Activated T-helper 1 cell treated with anti-CD3 and anti-CD28 coated beads, Interleukin-12 subunit alpha, Interleukin-12 subunit beta, Interleukin-2, Interleukin-4 antibody, amounts not matched to agents 30 ng/mL and 10 ng/mL and 1 ng/mL, durations not matched to agents 14 hours and 24 hours and 36 hours (primary cell): Measurements from ENCODE around the gene TENM4. TPM values are rescaled to one million over a fixed set of nuclear protein-coding genes. Genes with fewer than 3 reads are reported as not detected.

ENCODE experiments used
- DNase-seq: peaks from one replicate; pipeline ENCODE4 v3.0.0; 2021; ENCODE audit warnings: low spot score
- H3K27ac Mint-ChIP-seq: one replicate; pipeline ENCODE4 v1.8.0; 2021; ENCODE audit warnings: mild to moderate bottlenecking, mixed read lengths
- H3K27me3 Mint-ChIP-seq: one replicate; pipeline ENCODE4 v1.8.0; 2022; ENCODE audit warnings: mild to moderate bottlenecking, moderate library complexity, mixed read lengths; ENCODE audit not compliant: insufficient read depth
- H3K36me3 Mint-ChIP-seq: one replicate; pipeline ENCODE4 v1.8.0; 2021; ENCODE audit warnings: low read depth, mixed read lengths
- H3K4me1 Mint-ChIP-seq: one replicate; pipeline ENCODE4 v1.8.0; 2021; ENCODE audit warnings: low read depth, mixed read lengths
- H3K4me3 Mint-ChIP-seq: one replicate; pipeline ENCODE4 v1.8.0; 2021; ENCODE audit warnings: mild to moderate bottlenecking, moderate library complexity, mixed read lengths
- H3K9me3 Mint-ChIP-seq: one replicate; pipeline ENCODE4 v1.8.0; 2021; ENCODE audit warnings: mixed read lengths
- intact Hi-C: fragments of 100-400 bp; cut with micrococcal nuclease; formaldehyde crosslinking; loops from one replicate; pipeline ENCODE4 v1.15.1; 2024
- total RNA-seq: library from RNA; stranded (reverse); gene quantifications from 2 replicates; pipeline ENCODE4 v1.2.3, GENCODE V29; 2022

Gene TENM4
- 0.03 TPM in 1 of 2 replicates, not detected in the other for total RNA-seq

DNA sequence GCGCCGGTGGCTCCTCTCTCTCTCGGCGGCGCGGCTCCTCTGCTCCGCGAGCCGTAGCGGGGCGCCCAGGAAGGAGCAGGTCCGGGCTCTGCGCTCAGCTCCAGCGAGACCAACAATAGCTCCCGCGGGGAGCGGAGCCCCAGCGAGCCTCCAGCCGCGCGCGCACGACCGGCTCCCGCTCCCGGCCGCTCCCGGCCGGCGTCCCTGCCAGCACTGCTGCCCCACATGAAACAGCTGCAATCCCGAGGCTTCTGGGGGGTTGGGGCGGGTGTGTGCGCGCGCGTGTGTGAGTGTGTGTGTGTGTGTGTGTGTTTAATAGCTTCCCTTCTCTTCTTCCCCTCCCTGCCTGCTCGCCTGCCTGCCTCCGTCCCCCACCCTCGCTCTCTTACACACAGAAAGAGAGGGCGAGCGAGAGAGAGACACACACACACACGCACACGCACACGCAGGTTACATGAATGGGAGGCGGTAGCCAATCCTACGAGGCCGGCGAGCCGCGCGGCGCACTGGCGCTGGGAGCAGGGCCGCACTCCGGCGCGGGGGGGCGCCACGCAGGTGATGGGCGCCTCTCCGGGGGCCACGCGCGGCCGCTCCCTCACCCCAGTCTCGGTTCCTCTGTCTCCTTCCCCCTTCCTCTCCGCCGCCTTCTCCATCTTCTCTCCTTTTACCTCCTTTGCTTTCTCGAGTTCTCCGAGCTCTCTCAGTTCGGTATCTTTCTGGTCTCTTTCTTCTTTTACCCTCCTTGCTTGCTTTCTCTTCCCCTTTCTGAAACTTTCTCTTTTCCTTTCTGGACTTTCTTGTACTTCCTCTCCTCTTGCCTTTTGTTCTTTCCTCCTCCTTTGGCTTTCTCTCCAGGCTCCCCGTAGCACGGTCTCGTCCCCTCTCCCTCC lies at the start of gene TENM4:
TSS of gene TENM4 (minus strand) at position 460 of the 890 bp plus-strand sequence. CDS start 371,086 bp downstream, outside the sequence.
- H3K4me1 Mint-ChIP-seq, result peaks cover 7% of the 10 kb centered on the region
- H3K27me3 Mint-ChIP-seq, result peaks cover 56% of the 10 kb centered on the region
- H3K27ac Mint-ChIP-seq, result peak within 1 kb of the TSS; percentile 83
- H3K4me3 Mint-ChIP-seq, result peak within 1 kb of the TSS; percentile 41
- intact Hi-C loops, result no loop called here
- H3K9me3 Mint-ChIP-seq, result no peaks in the 10 kb centered on the region
- no peak for DNase-seq
- H3K36me3 Mint-ChIP-seq, result no peaks in the 10 kb centered on the region

DNA sequence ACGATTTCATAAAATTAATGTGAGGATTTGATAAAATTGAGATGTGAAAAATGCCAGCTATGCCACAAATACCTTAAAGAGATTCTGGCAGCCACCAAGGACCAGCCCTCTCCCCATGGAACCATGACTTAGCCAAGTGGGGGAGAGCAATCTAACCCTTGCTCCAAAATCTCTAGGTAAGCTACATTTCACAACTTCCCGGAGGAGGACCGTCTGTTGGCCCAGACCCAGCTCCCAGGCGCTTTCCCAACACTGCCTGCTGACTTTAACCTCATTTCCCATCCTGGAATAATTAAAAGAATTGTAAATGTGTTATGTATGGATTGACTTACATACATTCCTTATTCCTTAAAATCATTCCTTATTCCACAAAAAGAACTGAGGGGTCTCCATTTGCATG lies 47.5 kb upstream of the TENM4 start:
- no peaks in the 10 kb centered on the region for H3K9me3 Mint-ChIP-seq
- intact Hi-C loops, result no loop called here
- no peaks in the 10 kb centered on the region for H3K36me3 Mint-ChIP-seq
- H3K4me1 Mint-ChIP-seq, result peaks cover 8% of the 10 kb centered on the region
- no peak overlapping the region for H3K27ac Mint-ChIP-seq
- H3K4me3 Mint-ChIP-seq, result no peak overlapping the region
- no peak for DNase-seq
- peaks cover 2% of the 10 kb centered on the region for H3K27me3 Mint-ChIP-seq

GRCh38 chr11:79487412-79487811 lies 46.6 kb upstream of the TENM4 start:
- Mint-ChIP-seq H3K9me3 (no peaks in the 10 kb centered on the region), H3K27ac (no peak overlapping the region), H3K4me3 (no peak overlapping the region), H3K27me3 (peaks cover 2% of the 10 kb centered on the region), H3K36me3 (no peaks in the 10 kb centered on the region), H3K4me1 (peaks cover 8% of the 10 kb centered on the region)
- no peak for DNase-seq
- intact Hi-C loops, result no loop called here

- Mint-ChIP-seq H3K27ac (no peak overlapping the region), H3K36me3 (no peaks in the 10 kb centered on the region), H3K9me3 (no peaks in the 10 kb centered on the region), H3K4me1 (peaks cover 8% of the 10 kb centered on the region), H3K4me3 (no peak overlapping the region), H3K27me3 (peaks cover 2% of the 10 kb centered on the region)
- intact Hi-C loops, result no loop called here
- no peak for DNase-seq
These were observed 45.6 kb upstream of the TENM4 start for GRCh38 chr11:79486242-79486984.

DNA sequence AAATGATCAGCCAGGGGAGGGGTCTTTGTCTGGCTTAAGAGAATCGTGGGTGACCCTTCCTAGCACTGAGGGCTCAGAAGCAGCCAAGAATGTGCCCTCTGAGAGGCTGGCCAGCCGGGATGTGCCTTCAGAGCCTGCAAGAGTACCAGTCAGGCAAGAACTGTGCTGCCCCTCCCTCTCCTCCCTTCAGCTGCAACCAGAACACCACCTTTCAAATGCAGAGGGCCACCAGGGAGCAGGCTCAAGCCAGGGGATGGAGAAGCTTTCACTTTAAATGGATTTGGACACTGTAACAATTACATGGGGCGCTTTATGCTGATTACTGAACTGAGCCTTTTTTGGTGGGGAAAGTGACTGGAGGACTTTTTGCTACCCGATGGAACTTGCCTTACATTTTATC lies 44.9 kb upstream of the TENM4 start:
- Mint-ChIP-seq H3K9me3 (no peaks in the 10 kb centered on the region), H3K27me3 (peaks cover 2% of the 10 kb centered on the region), H3K27ac (no peak overlapping the region), H3K4me1 (peaks cover 8% of the 10 kb centered on the region), H3K36me3 (no peaks in the 10 kb centered on the region), H3K4me3 (no peak overlapping the region)
- DNase-seq, result no peak
- intact Hi-C loops, result no loop called here

DNA sequence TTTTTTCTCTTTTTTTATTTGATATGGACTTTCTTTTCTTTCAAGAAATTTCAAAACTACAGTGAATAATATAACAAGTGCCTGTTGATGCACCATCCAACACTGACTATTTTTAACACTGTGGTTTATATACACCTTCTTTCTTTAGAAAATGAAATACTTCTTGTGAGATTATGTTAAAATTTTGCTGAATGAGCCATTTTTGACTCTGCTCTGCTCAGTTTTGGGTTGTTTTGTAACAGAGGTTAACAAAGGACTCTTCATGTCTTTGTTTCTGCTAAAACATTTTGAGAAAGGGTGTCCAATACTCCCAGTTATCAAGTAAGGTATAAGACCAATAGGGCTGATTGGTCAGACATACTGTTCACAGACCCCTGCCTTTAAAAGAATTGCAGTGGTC lies 44.0 kb upstream of the TENM4 start:
- H3K4me3 Mint-ChIP-seq, result no peak overlapping the region
- DNase-seq, result no peak
- H3K4me1 Mint-ChIP-seq, result peaks cover 8% of the 10 kb centered on the region
- H3K9me3 Mint-ChIP-seq, result no peaks in the 10 kb centered on the region
- H3K36me3 Mint-ChIP-seq, result no peaks in the 10 kb centered on the region
- H3K27me3 Mint-ChIP-seq, result peaks cover 2% of the 10 kb centered on the region
- intact Hi-C loops, result no loop called here
- no peak overlapping the region for H3K27ac Mint-ChIP-seq

DNA sequence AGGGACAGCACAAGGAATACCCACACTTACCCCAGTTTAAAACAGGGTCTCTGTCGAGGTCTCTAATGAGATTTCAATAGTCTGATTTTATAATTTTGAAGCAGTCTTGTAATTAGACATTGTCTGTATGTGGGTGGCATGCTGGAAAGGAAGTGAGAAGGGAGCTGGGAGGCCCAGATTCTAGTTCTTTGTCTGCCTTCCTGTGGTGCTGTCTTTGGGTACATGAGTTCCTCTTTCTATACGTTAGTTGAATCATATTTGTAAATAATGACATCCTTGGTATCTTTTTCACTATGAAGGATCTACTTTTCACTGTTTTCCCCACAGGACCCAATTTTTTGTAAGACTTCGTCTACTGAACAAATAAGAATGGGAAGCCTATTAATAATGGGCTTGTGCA lies 42.0 kb upstream of the TENM4 start:
- Mint-ChIP-seq H3K27me3 (peaks cover 2% of the 10 kb centered on the region), H3K27ac (no peak overlapping the region), H3K9me3 (no peaks in the 10 kb centered on the region), H3K36me3 (no peaks in the 10 kb centered on the region), H3K4me3 (no peak overlapping the region), H3K4me1 (peaks cover 8% of the 10 kb centered on the region)
- intact Hi-C loops, result no loop called here
- no peak for DNase-seq

DNA sequence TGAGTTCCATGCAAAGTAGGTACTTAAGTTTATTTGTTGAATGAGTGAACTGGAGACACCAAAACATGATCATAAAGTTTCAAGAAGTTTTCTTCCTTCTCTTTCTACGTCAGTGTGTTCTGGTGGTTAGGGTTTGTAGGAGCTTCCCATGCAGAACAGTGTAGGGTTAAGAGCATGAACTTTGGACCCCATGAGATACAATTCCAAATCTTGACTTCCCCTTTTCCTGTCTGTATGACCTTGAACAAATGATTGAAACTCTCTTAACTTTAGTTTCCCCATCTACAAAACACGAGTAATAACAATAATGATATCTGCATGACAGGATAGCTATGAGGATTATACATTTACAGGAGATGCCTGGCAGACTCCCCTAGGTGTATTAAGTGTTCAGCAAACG lies 41.0 kb upstream of the TENM4 start:
- intact Hi-C loops, result no loop called here
- Mint-ChIP-seq H3K36me3 (no peaks in the 10 kb centered on the region), H3K27ac (no peak overlapping the region), H3K4me3 (no peak overlapping the region), H3K27me3 (peaks cover 2% of the 10 kb centered on the region), H3K4me1 (peaks cover 8% of the 10 kb centered on the region), H3K9me3 (no peaks in the 10 kb centered on the region)
- no peak for DNase-seq

DNA sequence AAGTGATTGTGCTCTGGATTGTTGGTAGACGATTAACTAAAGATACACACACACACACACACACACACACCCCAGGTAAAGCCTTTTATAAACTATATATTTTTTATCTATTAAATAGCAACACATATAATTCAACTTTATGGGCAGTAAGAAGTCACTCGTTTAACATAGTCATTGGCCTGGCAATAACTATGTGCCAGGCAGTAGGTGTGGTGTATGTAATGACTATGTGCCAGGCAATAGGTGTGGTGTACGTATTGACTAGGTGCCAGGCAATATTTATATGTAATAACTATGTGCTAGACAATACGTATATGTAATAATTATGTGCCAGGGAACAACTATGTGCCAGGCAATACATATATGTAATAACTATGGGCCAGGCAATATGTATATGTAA lies 40.0 kb upstream of the TENM4 start:
- Mint-ChIP-seq H3K9me3 (no peaks in the 10 kb centered on the region), H3K4me3 (no peak overlapping the region), H3K4me1 (no peaks in the 10 kb centered on the region)

DNA sequence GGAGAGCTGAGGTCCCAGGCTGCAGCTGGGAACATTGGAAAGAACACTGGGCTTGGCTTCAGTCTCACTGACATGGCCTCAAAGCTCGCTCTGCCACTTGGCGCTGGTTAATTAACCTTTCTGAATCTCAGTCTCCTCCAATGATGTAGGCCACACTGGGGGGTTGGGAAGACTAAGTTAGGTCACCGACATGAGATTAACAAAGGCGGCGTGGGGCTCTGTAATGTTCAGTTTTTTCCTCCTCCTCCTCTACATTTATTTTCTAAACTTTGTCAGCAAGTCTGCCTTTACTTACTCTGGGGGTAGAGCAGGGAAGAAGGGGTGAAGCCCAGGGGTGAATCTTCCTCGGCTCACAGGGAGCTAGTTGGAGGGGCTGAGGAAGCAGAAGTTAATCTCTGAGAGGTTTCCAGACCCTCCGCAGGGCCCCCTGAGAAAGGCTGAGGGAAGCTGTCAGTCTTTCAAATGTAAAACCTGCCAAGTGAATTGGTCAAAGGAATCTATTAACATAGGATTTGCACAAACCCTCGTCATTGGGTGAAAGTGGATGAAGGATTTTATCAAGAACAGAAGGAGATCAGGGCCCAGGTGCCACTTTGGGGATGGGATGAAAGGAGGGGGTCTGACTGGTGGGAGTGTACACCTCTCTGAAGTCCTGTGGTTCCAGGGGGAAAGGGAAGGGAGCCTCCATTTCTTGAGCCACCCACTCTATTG lies 32.1 kb upstream of the TENM4 start:
- Mint-ChIP-seq H3K36me3 (no peaks in the 10 kb centered on the region), H3K4me3 (no peak overlapping the region), H3K9me3 (no peaks in the 10 kb centered on the region), H3K27me3 (peaks cover 1% of the 10 kb centered on the region), H3K27ac (no peak overlapping the region), H3K4me1 (no peaks in the 10 kb centered on the region)
- intact Hi-C loops, result no loop called here
- no peak for DNase-seq

More for the DNA sequence above, 40.0 kb upstream of the TENM4 start:
- no peak overlapping the region for H3K27ac Mint-ChIP-seq
- intact Hi-C loops, result no loop called here
- DNase-seq, result no peak
- H3K36me3 Mint-ChIP-seq, result no peaks in the 10 kb centered on the region
- peaks cover 2% of the 10 kb centered on the region for H3K27me3 Mint-ChIP-seq

GRCh38 chr11:79471071-79471844 lies 30.4 kb upstream of the TENM4 start:
- intact Hi-C loops, result no loop called here
- Mint-ChIP-seq H3K4me1 (no peaks in the 10 kb centered on the region), H3K27me3 (peaks cover 1% of the 10 kb centered on the region), H3K9me3 (no peaks in the 10 kb centered on the region), H3K27ac (no peak overlapping the region), H3K36me3 (no peaks in the 10 kb centered on the region), H3K4me3 (no peak overlapping the region)
- no peak for DNase-seq

GRCh38 chr11:79470161-79470560 lies 29.3 kb upstream of the TENM4 start:
- no peak for DNase-seq
- no peak overlapping the region for H3K4me3 Mint-ChIP-seq
- no peaks in the 10 kb centered on the region for H3K4me1 Mint-ChIP-seq
- no peaks in the 10 kb centered on the region for H3K9me3 Mint-ChIP-seq
- intact Hi-C loops, result no loop called here
- H3K27me3 Mint-ChIP-seq, result peaks cover 2% of the 10 kb centered on the region
- no peak overlapping the region for H3K27ac Mint-ChIP-seq
- H3K36me3 Mint-ChIP-seq, result no peaks in the 10 kb centered on the region
